ENCODE results near the gene EMC8.

EMC8 gene

GRCh38 chr16:85847036-85847435, 47.7 kb upstream of the EMC8 start:
- no peaks in the 10 kb centered on the region for H3K9me2 ChIP-seq (replicated peaks; ENCODE audit: insufficient read depth, low read length)
- TF ChIP-seq EZH2phosphoT487 (conservative IDR thresholded peaks at IDR 0.05; ENCODE audit: low read length) (no peak), CTCF (IDR thresholded peaks at IDR 0.05; ENCODE audit: insufficient read depth, low read length, poor library complexity, severe bottlenecking) (no peak)
- H3K79me2 ChIP-seq (ENCODE audit: insufficient read depth, low read length): no peaks in the 10 kb centered on the region
- H3K9me3 ChIP-seq (ENCODE audit: insufficient read depth, low read length): no peaks in the 10 kb centered on the region
- H3F3A ChIP-seq (ENCODE audit: insufficient read depth): no peaks in the 10 kb centered on the region
- H3K27me3 ChIP-seq (ENCODE audit: low read length): no peaks in the 10 kb centered on the region
- H3K36me3 ChIP-seq (ENCODE audit: low read length): no peaks in the 10 kb centered on the region
- no peak overlapping the region for H3K4me2 ChIP-seq (ENCODE audit: low read depth, low read length, poor library complexity, severe bottlenecking)
- no peak overlapping the region for H3K9ac ChIP-seq (ENCODE audit: low read length)
- H3K4me3 ChIP-seq (ENCODE audit: insufficient read depth, low read length, poor library complexity, severe bottlenecking): no peak overlapping the region
- no peak overlapping the region for H3K27ac ChIP-seq (ENCODE audit: low read depth, low read length)
- H2AFZ ChIP-seq (ENCODE audit: low read depth, low read length, severe bottlenecking): no peak overlapping the region
- no peaks in the 10 kb centered on the region for H4K20me1 ChIP-seq (ENCODE audit: low read depth, low read length)

DNA sequence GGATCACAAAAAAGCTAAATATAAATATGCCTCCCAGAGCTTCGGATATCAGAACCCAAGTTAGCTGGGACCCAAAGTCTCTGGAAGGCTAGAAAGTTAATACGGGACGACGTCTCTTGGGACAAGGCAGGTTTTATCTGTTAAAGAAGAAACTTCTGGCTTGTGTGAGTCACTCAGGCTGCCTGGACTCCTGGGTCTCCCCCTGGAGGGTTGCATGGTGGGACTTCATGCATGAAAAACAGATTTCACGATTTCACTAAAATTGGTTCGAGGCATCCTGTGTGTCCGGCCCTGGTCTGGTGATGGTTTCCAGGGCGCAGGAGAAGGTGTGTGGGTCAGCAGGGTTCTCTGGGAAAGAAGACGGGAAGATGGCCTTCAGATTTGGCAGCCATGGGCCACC, 47.1 kb upstream of the EMC8 start:
- no peak overlapping the region for H3K27ac ChIP-seq (ENCODE audit: low read depth, low read length)
- no peak overlapping the region for H3K4me3 ChIP-seq (ENCODE audit: insufficient read depth, low read length, poor library complexity, severe bottlenecking)
- H3F3A ChIP-seq (ENCODE audit: insufficient read depth): no peaks in the 10 kb centered on the region
- H3K36me3 ChIP-seq (ENCODE audit: low read length): no peaks in the 10 kb centered on the region
- TF ChIP-seq EZH2phosphoT487 (conservative IDR thresholded peaks at IDR 0.05; ENCODE audit: low read length) (no peak), CTCF (IDR thresholded peaks at IDR 0.05; ENCODE audit: insufficient read depth, low read length, poor library complexity, severe bottlenecking) (no peak)
- no peak overlapping the region for H3K9ac ChIP-seq (ENCODE audit: low read length)
- no peak overlapping the region for H3K4me2 ChIP-seq (ENCODE audit: low read depth, low read length, poor library complexity, severe bottlenecking)
- H3K9me3 ChIP-seq (ENCODE audit: insufficient read depth, low read length): no peaks in the 10 kb centered on the region
- no peaks in the 10 kb centered on the region for H3K9me2 ChIP-seq (replicated peaks; ENCODE audit: insufficient read depth, low read length)
- no peak overlapping the region for H2AFZ ChIP-seq (ENCODE audit: low read depth, low read length, severe bottlenecking)
- H3K27me3 ChIP-seq (ENCODE audit: low read length): no peaks in the 10 kb centered on the region
- H4K20me1 ChIP-seq (ENCODE audit: low read depth, low read length): no peaks in the 10 kb centered on the region
- H3K79me2 ChIP-seq (ENCODE audit: insufficient read depth, low read length): no peaks in the 10 kb centered on the region

DNA sequence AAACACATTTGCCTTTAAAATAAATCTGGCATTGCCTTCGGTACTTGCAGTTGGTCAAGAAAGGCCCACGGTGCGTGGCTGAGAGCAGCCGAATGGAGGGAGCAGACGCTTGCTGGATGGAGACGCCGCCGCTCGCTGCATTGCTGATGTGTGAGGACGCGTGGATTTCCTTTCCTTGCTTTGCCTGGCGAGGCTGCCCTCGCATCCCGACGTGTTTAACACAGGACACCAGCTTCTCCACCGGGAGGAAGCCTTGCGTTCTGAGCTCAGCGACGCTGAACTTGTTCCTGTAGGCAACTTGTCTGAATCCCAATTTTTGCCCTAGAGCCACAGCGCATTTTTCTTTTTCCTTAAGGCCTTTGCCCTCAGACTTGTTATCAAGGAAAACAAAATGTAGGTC, 45.9 kb upstream of the EMC8 start:
- no peaks in the 10 kb centered on the region for H3F3A ChIP-seq (ENCODE audit: insufficient read depth)
- no peaks in the 10 kb centered on the region for H3K27me3 ChIP-seq (ENCODE audit: low read length)
- no peak for TF ChIP-seq EZH2phosphoT487 (conservative IDR thresholded peaks at IDR 0.05; ENCODE audit: low read length)
- TF ChIP-seq CTCF (IDR thresholded peaks at IDR 0.05; ENCODE audit: insufficient read depth, low read length, poor library complexity, severe bottlenecking): no peak
- H4K20me1 ChIP-seq (ENCODE audit: low read depth, low read length): no peaks in the 10 kb centered on the region
- H3K9me2 ChIP-seq (replicated peaks; ENCODE audit: insufficient read depth, low read length): no peaks in the 10 kb centered on the region
- no peak overlapping the region for H3K27ac ChIP-seq (ENCODE audit: low read depth, low read length)
- H3K9me3 ChIP-seq (ENCODE audit: insufficient read depth, low read length): no peaks in the 10 kb centered on the region
- H3K4me2 ChIP-seq (ENCODE audit: low read depth, low read length, poor library complexity, severe bottlenecking): no peak overlapping the region
- H3K79me2 ChIP-seq (ENCODE audit: insufficient read depth, low read length): no peaks in the 10 kb centered on the region
- no peak overlapping the region for H3K4me3 ChIP-seq (ENCODE audit: insufficient read depth, low read length, poor library complexity, severe bottlenecking)
- no peak overlapping the region for H3K9ac ChIP-seq (ENCODE audit: low read length)
- H3K36me3 ChIP-seq (ENCODE audit: low read length): no peaks in the 10 kb centered on the region
- H2AFZ ChIP-seq (ENCODE audit: low read depth, low read length, severe bottlenecking): no peak overlapping the region

DNA sequence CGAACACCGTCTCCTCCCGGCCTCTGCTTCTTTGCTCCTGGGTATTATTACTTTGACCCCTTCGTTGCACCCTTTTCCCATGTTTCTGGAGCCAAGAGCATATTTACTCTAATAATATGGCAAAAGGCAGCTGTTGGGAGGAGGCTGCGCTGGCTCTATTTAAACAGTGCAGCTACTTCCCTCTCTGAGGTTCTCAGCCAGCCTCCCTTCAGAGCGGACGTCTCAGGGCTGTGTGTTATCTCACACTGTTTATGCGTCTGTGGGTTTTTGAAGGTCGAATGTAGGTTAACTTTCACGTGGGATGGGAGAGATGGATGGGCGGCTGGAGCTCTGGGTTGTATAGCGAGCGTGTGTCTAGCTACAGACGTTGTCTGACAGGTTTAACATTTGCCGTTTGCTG, 45.4 kb upstream of the EMC8 start:
- Histone ChIP-seq H3K79me2 (ENCODE audit: insufficient read depth, low read length) (no peaks in the 10 kb centered on the region), H3K9me3 (ENCODE audit: insufficient read depth, low read length) (no peaks in the 10 kb centered on the region), H3K4me2 (ENCODE audit: low read depth, low read length, poor library complexity, severe bottlenecking) (no peak overlapping the region), H3K9me2 (replicated peaks; ENCODE audit: insufficient read depth, low read length) (no peaks in the 10 kb centered on the region), H3K9ac (ENCODE audit: low read length) (no peak overlapping the region), H4K20me1 (ENCODE audit: low read depth, low read length) (no peaks in the 10 kb centered on the region), H2AFZ (ENCODE audit: low read depth, low read length, severe bottlenecking) (no peak overlapping the region), H3F3A (ENCODE audit: insufficient read depth) (no peaks in the 10 kb centered on the region), H3K36me3 (ENCODE audit: low read length) (no peaks in the 10 kb centered on the region), H3K27me3 (ENCODE audit: low read length) (no peaks in the 10 kb centered on the region), H3K4me3 (ENCODE audit: insufficient read depth, low read length, poor library complexity, severe bottlenecking) (no peak overlapping the region), H3K27ac (ENCODE audit: low read depth, low read length) (no peak overlapping the region)
- TF ChIP-seq CTCF (IDR thresholded peaks at IDR 0.05; ENCODE audit: insufficient read depth, low read length, poor library complexity, severe bottlenecking) (no peak), EZH2phosphoT487 (conservative IDR thresholded peaks at IDR 0.05; ENCODE audit: low read length) (no peak)
